Endothelial cell of umbilical vein (primary cell): ENCODE data around the gene KCNN3. TPM values are rescaled to one million over a fixed set of nuclear protein-coding genes. Genes with fewer than 3 reads are reported as not detected.

ENCODE experiments used
- BruUV-seq: library from RNA; stranded (reverse); fragments of 400-500 nt; replicated peaks from 2 replicates; lab custom pipeline; 2021; lab: Mats Ljungman, UMichigan
- CTCF ChIA-PET: fragments of 300-600, 350-600 bp; sonication (Branson Sonifier 250); formaldehyde crosslinking; loops from one replicate; lab custom pipeline; 2021; ENCODE audit warnings: antibody characterized with exemption, inconsistent platforms; lab: Charles Lee
- POLR2A ChIA-PET: fragments of 300-600, 350-600 bp; sonication (Branson Sonifier 250); formaldehyde crosslinking; loops from one replicate; lab custom pipeline; 2021; ENCODE audit warnings: antibody characterized with exemption, inconsistent platforms; lab: Charles Lee
- DNase-seq: peaks from one replicate; pipeline ENCODE4 v3.0.0-alpha.2; 2011; ENCODE audit warnings: low read depth, low spot score
- FAIRE-seq: peaks from 2 replicates; lab custom pipeline; 2011; peaks lifted over from hg19 to GRCh38; lab: Jason Lieb, UNC
- H2AFZ ChIP-seq: 2 replicates; pipeline ENCODE4 v1.6.0; 2012; ENCODE audit warnings: low read depth, low read length, control low read depth, inconsistent platforms
- H3K27ac ChIP-seq: 2 replicates; pipeline ENCODE4 v1.5.1; 2011; ENCODE audit warnings: low read depth, mild to moderate bottlenecking, control low read depth, low read length, moderate library complexity; ENCODE audit not compliant: insufficient read depth
- H3K27me3 ChIP-seq, 2 experiments: 2 replicates each; pipeline versions ENCODE4 v1.6.0 to v1.6.1; 2011; ENCODE audit warnings: low read length in 2 of 2, mixed read lengths in 1 of 2; ENCODE audit not compliant: control insufficient read depth in 2 of 2, insufficient read depth in 2 of 2
- H3K36me3 ChIP-seq, 2 experiments: 2 replicates in 1 of 2; 3 replicates in 1 of 2; pipeline ENCODE4 v1.5.1; 2011; ENCODE audit warnings: low read length in 2 of 2, mild to moderate bottlenecking in 1 of 2, moderate library complexity in 1 of 2; ENCODE audit not compliant: control insufficient read depth in 2 of 2, insufficient read depth in 2 of 2; ENCODE audit errors: extremely low read depth in 1 of 2
- H3K4me1 ChIP-seq: 3 replicates; pipeline ENCODE4 v1.5.1; 2011; ENCODE audit warnings: mild to moderate bottlenecking, low read length; ENCODE audit not compliant: control insufficient read depth, insufficient read depth; ENCODE audit errors: extremely low read depth
- H3K4me2 ChIP-seq: 2 replicates; pipeline ENCODE4 v1.6.1; 2011; ENCODE audit warnings: low read length, control low read depth, mixed read lengths; ENCODE audit not compliant: insufficient read depth
- H3K4me3 ChIP-seq, 3 experiments: fragments of 200-600 bp in 1 of 3; sonication (generic), shearing (Covaris generic) in 1 of 3; replicated peaks in 1 of 3; 2 replicates each; pipeline ENCODE4 v1.5.1; 2011 to 2016; ENCODE audit warnings: control low read depth in 3 of 3, low read length in 3 of 3, mild to moderate bottlenecking in 2 of 3, inconsistent platforms in 1 of 3, low read depth in 1 of 3, moderate library complexity in 1 of 3; ENCODE audit not compliant: insufficient read depth in 1 of 3
- H3K79me2 ChIP-seq: 2 replicates; pipeline ENCODE4 v1.6.0; 2012; ENCODE audit warnings: low read length, inconsistent platforms; ENCODE audit not compliant: control insufficient read depth, insufficient read depth
- H3K9ac ChIP-seq: replicated peaks from 2 replicates; pipeline ENCODE3; 2011; ENCODE audit warnings: low read length, control low read depth; ENCODE audit not compliant: insufficient read depth; ENCODE audit errors: extremely low read depth
- H3K9me1 ChIP-seq: replicated peaks from 3 replicates; pipeline ENCODE4 v1.6.0; 2011; ENCODE audit warnings: mild to moderate bottlenecking, low read length; ENCODE audit not compliant: control insufficient read depth, insufficient read depth; ENCODE audit errors: extremely low read depth
- H3K9me3 ChIP-seq: replicated peaks from 2 replicates; pipeline ENCODE4 v1.5.1; 2012; ENCODE audit warnings: low read length, inconsistent platforms; ENCODE audit not compliant: control insufficient read depth, insufficient read depth
- H4K20me1 ChIP-seq: replicated peaks from 2 replicates; pipeline ENCODE3; 2011; ENCODE audit warnings: mild to moderate bottlenecking, low read length; ENCODE audit not compliant: control insufficient read depth, insufficient read depth; ENCODE audit errors: extremely low read depth
- CTCF ChIP-seq, 2 donors: IDR thresholded peaks; 1 replicate in 1 of 2; 2 replicates in 1 of 2; pipeline ENCODE4 v1.5.1; 2011; ENCODE audit warnings: low read length in 2 of 2, mild to moderate bottlenecking in 2 of 2, moderate library complexity in 2 of 2, control low read depth in 1 of 2, inconsistent platforms in 1 of 2, low read depth in 1 of 2; ENCODE audit not compliant: insufficient read depth in 1 of 2; ENCODE audit errors: extremely low read depth in 1 of 2
- EZH2 ChIP-seq: IDR thresholded peaks from 2 replicates; pipeline ENCODE4 v1.6.1; 2012; ENCODE audit warnings: borderline replicate concordance, low read depth, mild to moderate bottlenecking, moderate library complexity, low read length, inconsistent platforms; ENCODE audit not compliant: severe bottlenecking
- FOS ChIP-seq: IDR thresholded peaks from 2 replicates; pipeline ENCODE4 v1.6.1; 2011; ENCODE audit warnings: mild to moderate bottlenecking, low read length, moderate library complexity, borderline replicate concordance; ENCODE audit not compliant: insufficient read depth
- GATA2 ChIP-seq: IDR thresholded peaks from 2 replicates; pipeline ENCODE4 v1.7.0; 2011; ENCODE audit warnings: low read depth, mild to moderate bottlenecking, moderate library complexity, mixed read lengths, low read length; ENCODE audit not compliant: insufficient read length, insufficient read depth
- JUN ChIP-seq: IDR thresholded peaks from 2 replicates; pipeline ENCODE4 v1.6.1; 2011; ENCODE audit warnings: borderline replicate concordance, low read depth; ENCODE audit not compliant: insufficient read length, insufficient read depth
- MAX ChIP-seq: IDR thresholded peaks from 2 replicates; pipeline ENCODE4 v1.6.1; 2011; ENCODE audit not compliant: insufficient read depth, insufficient read length
- MYC ChIP-seq: IDR thresholded peaks from one replicate; pipeline ENCODE4 v1.6.1; 2011; ENCODE audit warnings: mild to moderate bottlenecking, low read depth, low read length
- POLR2A ChIP-seq: IDR thresholded peaks from 2 replicates; pipeline ENCODE4 v1.6.1; 2012; ENCODE audit warnings: low read depth, mild to moderate bottlenecking, control low read depth, low read length
- POLR2AphosphoS5 ChIP-seq: IDR thresholded peaks from 2 replicates; pipeline ENCODE4 v1.6.1; 2012; ENCODE audit warnings: low read depth, mild to moderate bottlenecking, control low read depth, low read length, moderate library complexity; ENCODE audit not compliant: insufficient read depth
- dilution Hi-C: fragments of 300-500 bp; cut with MboI; formaldehyde crosslinking; loops from one replicate; pipeline ENCODE4 v1.15.0; 2019; ENCODE audit warnings: low sequenced_read_pairs; ENCODE audit not compliant: extremely low pct_ligation_motif_present
- intact Hi-C: fragments of 100-400 bp; cut with micrococcal nuclease; formaldehyde crosslinking; loops from one replicate; pipeline ENCODE4 v1.10.0; 2022
- polyA plus RNA-seq, 4 experiments: library from polyadenylated mRNA; depleted of rRNA in 3 of 4; stranded (reverse) in 3 of 4; unstranded in 1 of 4; fragments of >200 nt; gene quantifications; 2 replicates each; pipeline versions ENCODE4 v1.2.1 to v1.2.3, GENCODE V29; 2011 to 2012; ENCODE audit warnings: missing spikeins in 1 of 4
- total RNA-seq: library from RNA; stranded (reverse); gene quantifications from 2 replicates; pipeline ENCODE4 v1.2.3, GENCODE V29; 2021

The KCNN3 gene
- total and polyA plus RNA-seq, 2 donors (not counting 3 experiments of a cell fraction or from before 2014, with no cell fraction given): 0.91 to 1.1 TPM

DNA sequence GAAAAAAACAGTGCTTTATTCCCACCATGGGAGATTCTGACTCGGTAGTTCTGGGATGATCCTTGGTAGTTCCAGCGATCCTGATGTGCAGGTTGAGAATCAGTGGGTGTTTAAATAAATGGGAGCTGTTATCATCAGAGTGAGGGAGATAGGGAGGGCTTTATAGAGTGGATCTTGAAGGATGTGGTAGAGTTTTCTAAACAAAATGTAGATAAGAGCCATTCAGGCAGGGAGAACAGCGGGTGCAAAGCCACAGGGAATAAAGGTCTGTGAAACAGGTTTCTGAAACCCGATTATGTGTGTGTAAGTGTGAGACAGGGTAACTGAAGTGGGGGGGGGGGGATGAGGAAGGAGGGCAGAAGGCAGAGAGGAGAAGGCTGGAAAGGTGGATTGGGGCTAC, 186.3 kb downstream of the KCNN3 start:
- Histone ChIP-seq H3K9ac (no peak overlapping the region), H3K4me2 (no peak overlapping the region), H3K36me3 (no peaks in the 10 kb centered on the region), H3K79me2 (no peaks in the 10 kb centered on the region), H3K27ac (no peak overlapping the region), H2AFZ (no peak overlapping the region), H3K9me3 (no peaks in the 10 kb centered on the region), H3K4me1 (no peaks in the 10 kb centered on the region), H3K27me3 (peaks cover 2 to 14% of the 10 kb centered on the region in 2 experiments), H3K4me3 (no peak overlapping the region), H4K20me1 (no peaks in the 10 kb centered on the region), H3K9me1 (peaks cover under 1% of the 10 kb centered on the region)
- ChIA-PET CTCF (interaction anchor here (1.0 to 2.2 kb wide), 2 partner anchors 14 to 195 kb away, joined by 5 to 11 read pairs; no protein-coding TSS in a partner anchor), POLR2A (interaction anchor here (0.6 kb wide), 1 partner anchor 397 kb away, joined by 3 read pairs; no protein-coding TSS in a partner anchor)
- FAIRE-seq (no peak), DNase-seq (no peak)
- intact Hi-C loops: no loop called here
- dilution Hi-C loops: no loop called here
- TF ChIP-seq EZH2 (no peak), POLR2A (no peak), POLR2AphosphoS5 (no peak), FOS (no peak), MAX (no peak), JUN (no peak), MYC (no peak)
- no TSS peak for BruUV-seq

- no peak for DNase-seq
- H3K27ac ChIP-seq: no peak overlapping the region
- no peaks in the 10 kb centered on the region for H4K20me1 ChIP-seq
- H3K9ac ChIP-seq: no peak overlapping the region
- no TSS peak for BruUV-seq
- intact Hi-C loops (no loop called here), dilution Hi-C loops (no loop called here)
- H3K9me1 ChIP-seq: no peaks in the 10 kb centered on the region
- no peak overlapping the region for H2AFZ ChIP-seq
- no peak overlapping the region for H3K4me3 ChIP-seq
- H3K4me2 ChIP-seq: no peak overlapping the region
- H3K27me3 ChIP-seq: peaks cover 2 to 5% of the 10 kb centered on the region in 2 experiments
- no peaks in the 10 kb centered on the region for H3K4me1 ChIP-seq
- no peaks in the 10 kb centered on the region for H3K9me3 ChIP-seq
- ChIA-PET CTCF (interaction anchor here (0.9 to 2.2 kb wide), 3 partner anchors 13 to 79 kb away, joined by 4 to 11 read pairs (median 4); no protein-coding TSS in a partner anchor), POLR2A (no interaction called here)
- TF ChIP-seq FOS (no peak), POLR2AphosphoS5 (no peak), EZH2 (no peak), CTCF (IDR thresholded peaks at IDR 0.05; ENCODE audit: extremely low read depth in 1 of 2, insufficient read depth in 1 of 2, low read depth in 1 of 2, low read length in 2 of 2) (no peak), MAX (no peak), JUN (no peak), MYC (no peak), POLR2A (no peak), GATA2 (no peak)
- H3K79me2 ChIP-seq: no peaks in the 10 kb centered on the region
- H3K36me3 ChIP-seq: no peaks in the 10 kb centered on the region
- no peak for FAIRE-seq
Measured at GRCh38 chr1:154682254-154682653, 187.8 kb downstream of the KCNN3 start.
